GM12878 (cell line): ENCODE data around the gene CHN2. TPM values are rescaled to one million over a fixed set of nuclear protein-coding genes. Genes with fewer than 3 reads are reported as not detected.

Source experiments
- BHLHE40 ChIP-seq, 2 experiments: fragments of 450-650 bp in 1 of 2; IDR thresholded peaks; 2 replicates each; pipeline ENCODE4 v1.6.1; 2011 to 2017; ENCODE audit warnings: low read depth in 2 of 2, borderline replicate concordance in 1 of 2, improper control_type of control experiment in 1 of 2, low read length in 1 of 2, mild to moderate bottlenecking in 1 of 2
- CEBPZ ChIP-seq: fragments of 150-350 bp; IDR thresholded peaks from 2 replicates; pipeline ENCODE4 v1.6.1; 2016; ENCODE audit warnings: low read depth, low read length
- HCFC1 ChIP-seq: fragments of 150-350 bp; IDR thresholded peaks from 2 replicates; pipeline ENCODE4 v1.6.1; 2014; ENCODE audit warnings: low read length
- NR2F1 ChIP-seq: fragments of 450-650 bp; conservative IDR thresholded peaks from 2 replicates; pipeline ENCODE4 v1.6.1; 2017; ENCODE audit warnings: mild to moderate bottlenecking
- USF2 ChIP-seq: IDR thresholded peaks from 2 replicates; pipeline ENCODE4 v1.6.1; 2011; ENCODE audit warnings: low read depth, low read length, improper control_type of control experiment, borderline replicate concordance
- ZBED1 ChIP-seq: IDR thresholded peaks from 2 replicates; pipeline ENCODE4 v1.6.1; 2016; ENCODE audit warnings: borderline replicate concordance
- ZNF592 ChIP-seq: fragments of 450-650 bp; IDR thresholded peaks from 2 replicates; pipeline ENCODE4 v1.6.1; 2017; ENCODE audit warnings: mild to moderate bottlenecking, moderate library complexity
- polyA plus RNA-seq, 11 experiments: library from polyadenylated mRNA; depleted of rRNA in 4 of 11; unstranded in 6 of 11; stranded (reverse) in 5 of 11; fragments of >200 nt; fragmentation: Nextera tagmentation in 4 of 11; fragmentation: Illumina TruSeq in 1 of 11; extraction: Ambion mirVana in 4 of 11; extraction: Trizol in 1 of 11; gene quantifications; 1 replicate in 1 of 11; 2 replicates in 10 of 11; pipeline versions ENCODE4 v1.2.1 to v1.2.3, GENCODE V29; 2011 to 2016; ENCODE audit warnings: inconsistent platforms in 2 of 11, missing spikeins in 2 of 11, low read depth in 1 of 11
- total RNA-seq, 4 experiments: library from RNA; depleted of rRNA in 3 of 4; stranded (reverse); fragments of >200 nt in 3 of 4; fragmentation: Illumina TruSeq in 1 of 4; extraction: Trizol in 1 of 4; gene quantifications; 2 replicates each; pipeline versions ENCODE4 v1.2.1 to v1.2.3, GENCODE V29; 2013 to 2021

CHN2 gene
- total and polyA plus RNA-seq, 10 of the 15 experiments (the other 5 are each of a cell fraction or from before 2014, with no cell fraction given), result 0.11 to 3.8 (median 0.37) TPM; not detected in 2

- TF ChIP-seq ZNF592, result no peak
- TF ChIP-seq HCFC1, result no peak
- no peak for TF ChIP-seq CEBPZ
- no peak for TF ChIP-seq NR2F1
- TF ChIP-seq ZBED1, result no peak
- TF ChIP-seq BHLHE40 (IDR thresholded peaks at IDR 0.05; ENCODE audit: borderline replicate concordance in 1 of 2, low read depth in 2 of 2, low read length in 1 of 2), result no peak
- TF ChIP-seq USF2, result no peak
- TF ChIP-seq, all 136 proteins: peak for 0
Observed at GRCh38 chr7:29204491-29205272, 10.1 kb downstream of the CHN2 start (continued).
